SIG-M5 treated with dmso at 0.1 percent for 504 hours (cell line): ENCODE measurements around the gene AURKAIP1.
A peak's percentile ranks its signal among the peaks of the same experiment; 100 is the strongest.
"Not testable (repeated sequence)": the region's sequence is repeated elsewhere in the genome, so short reads cannot be mapped to it uniquely, and the experiment has no call there.

Source experiments
- DNase-seq: peaks from one replicate; lab custom pipeline; 2025; ENCODE audit not compliant: unreplicated experiment; lab: John Stamatoyannopoulos, UW

Gene AURKAIP1

GRCh38 chr1:1406821-1407635, 32.0 kb upstream of the AURKAIP1 start, which contains the start of gene MRPL20:
Gene MRPL20, minus strand, starts transcription at chr1:1407293. Its CDS starts 76 bp downstream, at chr1:1407217.
- peak; percentile 88 for DNase-seq

DNA sequence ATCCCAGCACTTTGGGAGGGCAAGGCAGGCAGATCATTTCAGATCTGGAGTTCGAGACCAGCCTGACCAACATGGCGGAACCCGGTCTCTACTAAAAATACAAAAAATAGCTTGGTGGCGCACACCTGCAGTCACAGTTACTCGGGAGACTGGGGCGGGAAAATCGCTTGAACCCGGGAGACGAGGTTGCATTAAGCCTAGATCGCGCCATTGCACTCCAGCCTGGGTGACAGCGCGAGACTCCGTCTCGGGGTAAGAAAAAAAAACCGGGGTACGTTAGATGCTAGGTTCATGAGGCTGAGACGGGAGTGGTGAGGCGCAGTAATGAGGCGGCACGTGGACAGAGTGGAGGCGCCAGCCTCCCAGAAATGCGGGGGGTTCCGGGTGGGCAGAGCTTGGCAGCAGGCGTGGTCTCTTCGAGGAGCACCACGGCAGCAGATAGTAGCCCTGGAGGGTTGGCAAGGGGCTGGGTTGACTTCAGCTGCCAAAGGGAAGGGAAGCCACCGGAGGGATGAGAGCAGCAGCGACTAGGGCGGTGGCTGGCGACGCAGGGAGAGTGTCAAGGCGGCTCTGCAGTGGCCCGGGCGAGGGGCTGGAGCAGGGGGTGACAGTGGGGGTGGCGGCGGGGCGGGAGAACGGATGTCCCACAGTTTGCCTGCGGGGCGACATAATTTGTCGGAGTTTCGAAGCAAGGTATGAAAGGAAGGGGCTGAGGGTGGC, 31.3 kb upstream of the AURKAIP1 start:
- DNase-seq, result no peak

- no peak for DNase-seq
Measured at GRCh38 chr1:1403653-1404052, 28.6 kb upstream of the AURKAIP1 start.

DNA sequence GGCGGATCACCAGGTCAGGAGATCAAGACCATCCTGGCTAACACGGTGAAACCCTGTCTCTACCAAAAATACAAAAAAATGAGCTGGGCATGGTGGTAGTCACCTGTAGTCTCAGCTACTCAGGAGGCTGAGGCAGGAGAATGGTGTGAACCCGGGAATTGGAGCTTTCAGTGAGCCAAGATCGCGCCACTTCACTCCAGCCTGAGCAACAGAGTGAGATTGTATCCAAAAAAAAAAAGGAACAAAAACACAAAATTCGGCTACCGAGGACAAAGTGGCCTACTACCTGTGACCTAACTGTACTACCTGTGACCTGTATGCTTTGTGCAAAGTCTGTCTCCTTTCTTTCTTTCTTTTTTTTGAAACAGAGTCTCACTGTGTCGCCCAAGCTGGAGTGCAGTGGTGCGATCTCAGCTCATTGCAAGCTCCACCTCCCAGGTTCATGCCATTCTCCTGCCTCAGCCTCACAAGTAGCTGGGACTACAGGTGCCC, 27.9 kb upstream of the AURKAIP1 start:
- DNase-seq, result not testable (repeated sequence)

- DNase-seq, result peak; percentile 29
Measured at GRCh38 chr1:1402072-1402900, 27.3 kb upstream of the AURKAIP1 start.

DNA sequence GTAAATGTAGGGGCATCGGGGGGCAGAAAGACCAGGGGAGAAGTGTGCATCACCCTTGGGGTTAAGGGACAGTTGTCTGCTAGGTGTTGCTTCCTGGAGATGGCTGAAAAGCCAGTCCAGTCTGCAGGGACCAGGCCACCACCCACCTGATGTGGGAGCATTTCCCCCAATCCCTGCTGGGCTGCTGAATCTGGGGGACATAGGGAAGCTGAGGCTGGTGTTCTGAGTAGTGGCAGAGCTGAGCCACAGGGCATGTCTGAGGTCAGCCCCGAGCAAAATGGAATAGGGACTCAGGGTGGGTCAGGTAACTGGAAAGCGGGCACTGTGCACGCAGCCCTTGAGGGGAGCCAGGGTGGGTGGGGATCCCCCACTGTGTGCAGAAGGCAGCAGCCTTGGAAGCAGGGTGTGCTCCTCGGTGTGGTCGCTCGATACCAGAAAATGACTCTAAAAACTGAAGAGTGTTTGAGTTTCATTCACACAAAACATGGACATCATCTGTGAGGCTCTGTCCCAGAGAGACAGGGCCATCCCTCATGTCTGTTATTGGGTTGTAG, 26.5 kb upstream of the AURKAIP1 start:
- no peak for DNase-seq

DNA sequence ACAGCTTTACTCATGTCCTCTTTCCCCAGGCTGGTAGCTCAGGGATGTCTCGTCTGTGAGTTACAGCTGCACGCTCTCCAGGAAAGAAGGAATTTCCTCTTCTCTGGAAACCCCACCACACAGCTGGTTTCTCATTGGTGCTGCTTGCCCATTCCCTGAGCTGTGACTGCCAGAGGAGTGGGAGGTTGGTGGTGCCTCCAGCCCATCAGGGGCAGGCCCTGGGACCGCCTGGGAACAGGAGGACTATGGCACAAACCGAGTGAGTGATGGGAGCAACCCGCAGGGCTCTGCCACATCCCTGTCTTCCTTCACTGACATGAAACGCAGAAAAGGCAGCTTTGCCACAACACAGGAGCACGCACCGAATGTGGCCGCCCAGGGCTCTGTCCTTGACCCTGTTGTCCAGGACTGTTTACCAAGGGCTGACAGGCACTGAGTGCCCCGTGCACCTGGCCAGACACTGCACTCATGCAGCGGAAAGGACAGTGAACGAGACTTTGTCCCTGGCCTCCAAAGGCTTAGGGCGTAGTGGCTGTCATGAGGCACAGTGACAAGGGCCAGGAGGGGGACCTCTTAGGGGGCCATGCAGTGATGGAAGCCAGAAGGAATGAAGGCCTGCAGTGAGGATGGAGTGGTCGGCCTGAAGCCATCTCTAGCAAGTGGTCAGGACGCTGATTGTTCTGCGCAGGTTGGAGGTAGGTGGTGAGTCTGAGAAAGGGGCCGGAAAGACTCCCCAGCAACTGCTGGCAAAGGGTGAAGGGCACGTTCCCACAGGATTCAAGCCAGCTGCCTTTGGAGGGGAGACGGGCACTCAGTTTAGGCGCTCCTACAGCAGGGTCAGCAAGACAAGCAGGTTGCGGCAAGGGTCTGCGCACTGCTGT, 25.8 kb upstream of the AURKAIP1 start:
- DNase-seq, result no peak

DNA sequence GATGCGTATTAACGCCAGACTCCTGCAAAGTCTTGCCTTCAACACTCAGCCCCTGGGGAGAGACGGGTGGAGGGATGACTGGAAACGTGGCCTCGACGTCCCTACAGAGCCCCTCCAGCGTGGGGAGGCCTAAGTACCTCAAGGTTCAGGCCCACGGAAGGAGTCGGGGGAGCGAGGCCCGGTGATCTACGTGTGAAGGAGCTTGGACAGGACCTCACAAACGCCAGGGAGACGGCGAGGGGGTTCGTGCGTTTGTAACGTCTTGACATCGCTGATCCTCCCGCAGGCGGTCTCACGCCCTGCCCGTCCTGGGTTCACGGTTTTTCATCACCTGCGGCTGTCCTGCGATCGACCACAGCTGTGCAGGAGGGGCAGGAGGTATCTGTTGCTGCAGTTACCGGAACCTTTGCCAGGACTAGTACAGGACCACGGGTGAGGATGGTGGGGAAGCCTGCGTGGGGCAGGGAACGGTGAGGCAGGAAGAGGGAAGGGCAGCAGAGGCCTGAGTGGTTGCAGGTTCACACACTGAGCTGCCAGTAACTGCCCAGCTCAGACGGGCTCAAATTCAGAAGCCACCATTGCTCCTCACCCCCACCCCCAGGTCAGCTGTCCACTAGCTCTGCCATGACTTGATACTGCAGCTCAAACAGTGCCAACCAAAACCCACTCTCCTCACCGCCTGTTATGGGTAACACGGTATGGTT, 25.0 kb upstream of the AURKAIP1 start:
- no peak for DNase-seq

- DNase-seq, result peak; percentile 89
Measured at GRCh38 chr1:1399187-1399871, 24.3 kb upstream of the AURKAIP1 start, which contains the start of gene CCNL2. Gene CCNL2, minus strand, starts transcription at chr1:1399335. Its CDS starts 29 bp downstream, at chr1:1399306.

- DNase-seq, result no peak
Measured at GRCh38 chr1:1398677-1399186, 23.7 kb upstream of the AURKAIP1 start.

DNA sequence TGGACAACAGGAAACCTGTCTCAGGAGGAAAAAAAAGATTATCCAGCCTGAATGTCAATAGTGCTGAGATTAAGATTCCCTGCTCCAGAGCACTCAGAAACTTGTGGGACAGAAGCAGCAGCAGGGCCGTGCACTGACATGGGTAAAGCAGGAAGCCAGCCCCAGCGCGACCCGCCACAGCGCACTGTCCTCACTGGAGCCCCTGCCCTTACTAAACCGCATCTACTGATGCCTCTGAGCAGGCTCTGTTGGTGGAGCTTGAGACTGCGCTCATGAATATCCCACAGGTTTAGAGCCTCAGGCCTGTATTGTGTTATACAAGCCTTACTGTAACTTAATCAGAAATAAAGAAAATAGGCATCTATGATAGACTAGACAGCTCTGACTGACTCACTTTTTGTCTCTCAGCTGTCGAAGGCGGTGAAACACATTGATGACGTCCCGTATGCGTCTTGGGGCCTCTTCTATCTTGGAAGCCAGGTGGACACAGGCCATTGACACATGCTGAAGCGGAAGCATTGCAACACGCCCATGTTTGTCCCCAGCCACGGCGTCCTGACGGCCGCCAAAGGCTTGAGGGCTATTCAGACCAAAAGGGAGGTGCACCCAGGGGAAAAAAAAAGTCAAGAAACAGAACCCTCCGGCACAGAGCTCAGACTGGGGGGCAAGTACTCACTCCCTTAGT, 23.0 kb upstream of the AURKAIP1 start:
- DNase-seq, result peak; percentile 60

GRCh38 chr1:1395166-1395565, 20.2 kb upstream of the AURKAIP1 start:
- no peak for DNase-seq

GRCh38 chr1:1394116-1394515, 19.1 kb upstream of the AURKAIP1 start:
- DNase-seq, result no peak

- DNase-seq, result no peak
Measured at GRCh38 chr1:1393428-1393827, 18.4 kb upstream of the AURKAIP1 start.

- DNase-seq, result no peak
Measured at GRCh38 chr1:1393014-1393413, 18.0 kb upstream of the AURKAIP1 start.

- no peak for DNase-seq
Measured at GRCh38 chr1:1391225-1391624, 16.2 kb upstream of the AURKAIP1 start.

DNA sequence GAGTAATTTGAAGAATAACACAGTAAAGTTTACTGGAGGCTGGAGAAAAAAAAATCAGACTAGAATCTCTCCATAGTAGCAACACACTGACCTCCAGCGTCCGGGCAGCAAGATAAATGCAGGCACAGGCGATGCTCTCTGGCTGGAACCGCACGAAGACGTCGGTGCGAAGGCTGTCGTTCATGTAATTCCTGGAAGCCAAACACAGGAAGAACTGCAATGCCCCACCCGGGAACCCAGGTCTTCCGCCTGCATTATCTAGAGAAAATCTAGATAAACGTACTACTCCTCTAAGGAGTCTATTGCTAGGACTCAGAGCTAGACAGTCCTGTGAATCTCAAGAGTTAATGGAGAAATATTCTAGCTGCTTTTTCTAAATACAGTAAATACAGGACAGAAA, 15.7 kb upstream of the AURKAIP1 start:
- no peak for DNase-seq

- DNase-seq, result no peak
Measured at GRCh38 chr1:1388078-1388472, 13.1 kb upstream of the AURKAIP1 start.
